ENCODE data around the gene ARL17B.
"Not testable (repeated sequence)": the region's sequence is repeated elsewhere in the genome, so short reads cannot be mapped to it uniquely, and the experiment has no call there.

Gene ARL17B

DNA sequence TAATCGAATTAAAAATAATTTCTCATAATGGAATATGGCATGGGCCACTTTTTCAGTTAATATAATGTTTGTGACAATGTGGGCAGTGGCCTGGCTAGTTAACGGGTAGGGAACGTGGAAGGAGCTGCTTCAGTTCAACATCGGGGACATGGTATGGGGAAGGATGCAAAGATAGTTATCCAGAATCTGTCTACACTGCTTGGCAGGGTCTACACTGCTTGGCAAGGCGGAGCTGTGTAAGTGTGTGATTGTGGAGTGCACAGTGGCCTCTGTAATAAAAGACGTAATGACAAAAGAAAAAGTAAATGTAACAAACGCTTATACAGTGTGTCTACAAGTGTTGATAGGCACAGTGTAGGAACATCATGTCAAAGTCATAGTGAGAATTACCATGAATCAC is 74.0 kb downstream of the ARL17B start:
- not testable (repeated sequence) for DNase-seq

DNA sequence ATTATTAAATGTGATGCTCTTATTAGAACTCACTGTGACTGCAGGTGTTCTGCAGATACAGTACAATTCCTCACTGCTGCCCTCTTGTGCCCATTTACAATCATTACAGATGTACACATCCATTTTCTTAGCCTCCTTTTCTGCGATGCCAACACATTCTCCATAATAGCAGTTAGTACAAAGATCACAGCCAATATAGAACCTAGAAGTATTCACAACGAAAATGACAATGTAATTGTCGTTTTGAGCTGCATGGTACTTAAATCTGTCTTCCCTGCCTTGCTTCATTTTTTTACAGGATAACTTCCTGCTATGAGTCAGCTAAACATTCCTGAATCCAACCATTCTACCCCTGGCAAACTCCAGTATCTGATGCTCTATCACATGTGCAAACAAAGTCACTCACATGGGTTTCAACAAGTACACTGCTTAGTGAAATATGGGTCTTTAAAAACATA is 74.8 kb downstream of the ARL17B start:
- peak; percentile 83 for DNase-seq

DNA sequence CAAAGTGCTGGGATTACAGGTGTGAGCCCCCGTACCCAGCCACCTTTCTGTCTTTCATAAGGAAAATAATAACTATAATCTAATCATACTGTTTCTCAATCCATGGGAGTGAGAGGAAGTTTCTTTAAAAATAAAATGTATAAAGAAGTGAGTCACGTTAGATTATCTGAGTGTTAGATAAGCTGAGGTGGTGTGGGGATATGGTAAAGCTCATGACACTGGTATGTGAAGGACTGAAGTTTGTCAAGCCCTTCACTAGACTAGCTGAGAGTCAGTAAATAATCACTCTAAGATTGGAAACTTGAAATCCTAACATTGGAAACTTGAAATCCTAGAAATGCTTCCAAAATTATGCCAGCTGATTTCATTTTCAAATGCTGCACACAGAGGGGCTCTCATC is 76.1 kb downstream of the ARL17B start:
- DNase-seq, result not testable (repeated sequence)

DNA sequence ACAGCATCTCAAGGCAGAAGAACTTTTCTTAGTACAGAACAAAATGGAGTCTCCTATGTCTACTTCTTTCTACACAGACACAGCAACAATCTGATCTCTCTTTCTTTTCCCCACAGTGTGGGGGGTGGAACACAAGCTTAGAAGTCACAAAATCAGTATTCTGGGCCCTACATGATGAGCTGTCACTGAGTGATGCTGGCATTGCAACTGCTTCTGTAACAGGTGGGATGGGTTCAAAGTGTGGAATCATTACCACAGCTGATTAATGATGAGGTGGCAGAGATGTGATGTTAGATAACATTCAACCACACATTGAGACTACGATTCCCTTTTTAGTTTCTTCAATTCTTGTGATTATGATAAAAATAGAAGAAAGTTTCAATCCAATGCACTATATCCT is 77.1 kb downstream of the ARL17B start:
- peak; percentile 47 for DNase-seq

DNA sequence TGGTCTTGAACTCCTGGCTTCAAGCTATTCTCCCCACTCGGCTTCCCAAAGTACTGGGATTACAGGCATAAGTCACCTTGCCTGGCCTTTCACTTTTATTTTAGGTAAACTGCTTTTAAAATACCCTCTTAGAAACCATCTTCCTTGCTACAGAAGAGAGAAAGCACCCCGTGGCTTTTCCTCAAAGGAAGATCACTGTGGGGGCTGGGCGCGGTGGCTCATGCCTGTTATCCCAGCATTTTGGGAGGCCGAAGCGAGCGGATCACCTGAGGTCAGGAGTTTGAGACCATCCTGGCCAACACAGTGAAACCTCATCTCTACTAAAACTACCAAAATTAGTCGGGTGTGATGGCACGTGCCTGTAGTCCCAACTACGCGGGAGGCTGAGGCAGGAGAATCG is 78.9 kb downstream of the ARL17B start:
- not testable (repeated sequence) for DNase-seq

DNA sequence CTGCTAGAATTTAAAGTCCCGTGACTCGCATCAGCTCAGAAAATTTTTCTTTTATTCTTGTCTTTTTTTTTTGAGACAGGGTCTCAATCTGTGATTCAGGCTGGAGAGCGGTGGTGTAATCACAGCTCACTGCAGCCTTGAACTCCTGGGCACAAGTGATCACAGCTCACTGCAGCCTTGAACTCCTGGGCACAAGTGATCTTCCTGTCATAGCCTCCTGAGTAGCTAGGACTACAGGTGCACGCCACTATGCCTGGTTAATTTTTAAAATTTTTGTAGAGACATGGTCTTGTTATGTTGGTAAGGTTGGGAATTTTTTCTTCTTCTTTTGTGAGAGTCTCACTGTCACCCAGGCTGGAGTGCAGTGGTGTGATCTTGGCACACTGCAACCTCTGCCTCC is 80.2 kb downstream of the ARL17B start:
- DNase-seq, result not testable (repeated sequence)

DNA sequence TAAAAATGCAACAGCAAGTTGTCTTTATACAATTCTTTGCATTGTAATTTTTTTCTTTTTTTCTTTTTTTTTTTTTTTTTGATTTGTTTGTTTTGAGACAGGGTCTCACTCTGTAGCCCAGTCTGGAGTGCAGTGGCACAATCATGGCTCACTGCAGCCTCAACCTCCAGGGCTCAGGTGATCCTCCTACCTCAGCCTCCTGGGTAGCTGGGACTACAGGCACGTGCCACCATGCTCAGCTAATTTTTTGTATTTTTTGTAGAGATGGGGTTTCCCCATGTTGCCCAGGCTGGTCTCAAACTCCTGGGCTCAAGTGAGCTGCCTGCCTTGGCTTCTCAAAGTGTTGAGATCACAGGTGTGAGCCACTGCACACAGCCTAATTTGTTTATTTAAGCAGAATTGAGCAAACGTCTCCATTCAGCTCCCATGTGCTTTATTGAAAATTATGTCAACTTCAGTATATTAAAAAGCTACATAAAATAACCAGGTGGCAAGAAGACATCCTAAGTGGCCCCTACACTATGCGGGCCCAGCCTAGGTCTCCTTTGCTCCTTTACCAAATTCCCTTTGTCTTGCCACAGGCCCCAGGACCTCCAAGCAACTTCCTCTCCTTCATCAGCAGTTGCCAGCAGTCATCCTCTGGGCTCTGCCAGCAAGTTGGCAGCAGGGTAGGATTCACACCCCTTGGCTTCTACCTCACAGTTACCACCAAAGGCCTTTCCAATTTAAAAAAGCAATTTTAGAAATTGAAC is 84.7 kb downstream of the ARL17B start:
- not testable (repeated sequence) for DNase-seq

DNA sequence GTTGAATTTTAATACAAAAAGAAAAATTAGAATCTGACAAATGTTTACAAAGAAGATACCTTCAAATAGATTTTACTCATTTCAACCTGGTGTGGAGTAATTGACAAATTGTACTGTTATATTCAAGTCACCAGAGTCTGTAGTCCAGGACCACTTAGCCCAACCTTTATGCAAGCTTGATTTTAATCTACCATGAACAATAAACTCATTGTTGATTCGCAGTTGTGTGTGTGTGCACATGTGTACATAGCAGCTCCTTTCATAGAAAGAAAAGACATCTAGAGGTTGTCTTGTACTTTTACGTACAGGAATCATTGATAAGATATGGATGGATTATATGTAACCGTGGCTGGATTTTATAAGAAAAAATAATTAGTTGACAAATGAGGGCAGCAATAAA is 87.3 kb downstream of the ARL17B start:
- DNase-seq, result no peak

DNA sequence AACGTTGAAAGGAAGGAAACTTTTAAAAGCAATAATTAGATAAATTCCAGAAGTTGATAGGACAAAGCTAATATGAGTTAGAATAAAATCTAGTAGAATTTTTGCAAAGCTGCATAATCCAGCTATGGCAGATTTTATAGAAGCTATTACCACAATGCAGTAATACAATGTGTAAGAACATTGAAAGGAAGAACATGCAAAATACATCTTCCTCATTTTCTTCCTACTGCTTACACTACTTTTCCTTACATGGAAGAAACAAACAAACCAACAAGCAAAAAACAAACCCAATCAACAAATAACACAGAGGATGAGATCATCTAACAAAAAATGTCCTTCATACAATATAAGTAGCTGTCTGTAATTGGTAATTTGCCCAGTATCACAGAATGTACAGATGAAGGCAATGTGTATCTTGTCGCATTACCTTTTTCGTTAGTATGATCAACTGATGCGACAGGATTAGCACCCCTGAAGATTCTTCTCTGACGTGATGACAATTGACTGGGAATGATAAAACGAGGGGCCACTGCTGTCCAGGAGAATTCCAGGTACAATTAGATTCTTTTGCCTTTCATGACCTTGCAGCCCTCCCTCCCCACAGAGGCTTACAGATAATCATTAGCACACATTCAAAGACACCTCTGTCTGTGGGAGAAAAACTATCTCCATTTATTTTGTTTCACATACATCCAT is 87.9 kb downstream of the ARL17B start:
- no peak for DNase-seq

DNA sequence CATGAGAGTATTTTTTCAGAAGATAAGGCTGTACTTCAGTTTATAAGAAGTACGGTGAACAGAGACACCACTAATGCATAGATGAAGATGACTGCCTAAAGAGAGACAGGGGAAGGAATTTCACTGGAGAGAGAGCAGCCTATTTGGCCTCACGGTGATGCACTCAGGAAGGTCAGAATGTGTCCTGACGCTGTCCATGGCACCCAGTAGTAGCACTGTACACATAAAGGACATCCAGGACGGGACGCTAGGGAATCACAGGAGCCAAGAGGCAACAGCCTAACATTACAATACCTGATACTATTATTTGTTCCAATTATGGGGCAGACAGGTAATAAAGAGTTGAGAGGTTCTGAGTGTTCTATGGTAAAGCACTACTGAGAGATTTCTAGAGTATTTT is 91.5 kb downstream of the ARL17B start:
- DNase-seq, result no peak

DNA sequence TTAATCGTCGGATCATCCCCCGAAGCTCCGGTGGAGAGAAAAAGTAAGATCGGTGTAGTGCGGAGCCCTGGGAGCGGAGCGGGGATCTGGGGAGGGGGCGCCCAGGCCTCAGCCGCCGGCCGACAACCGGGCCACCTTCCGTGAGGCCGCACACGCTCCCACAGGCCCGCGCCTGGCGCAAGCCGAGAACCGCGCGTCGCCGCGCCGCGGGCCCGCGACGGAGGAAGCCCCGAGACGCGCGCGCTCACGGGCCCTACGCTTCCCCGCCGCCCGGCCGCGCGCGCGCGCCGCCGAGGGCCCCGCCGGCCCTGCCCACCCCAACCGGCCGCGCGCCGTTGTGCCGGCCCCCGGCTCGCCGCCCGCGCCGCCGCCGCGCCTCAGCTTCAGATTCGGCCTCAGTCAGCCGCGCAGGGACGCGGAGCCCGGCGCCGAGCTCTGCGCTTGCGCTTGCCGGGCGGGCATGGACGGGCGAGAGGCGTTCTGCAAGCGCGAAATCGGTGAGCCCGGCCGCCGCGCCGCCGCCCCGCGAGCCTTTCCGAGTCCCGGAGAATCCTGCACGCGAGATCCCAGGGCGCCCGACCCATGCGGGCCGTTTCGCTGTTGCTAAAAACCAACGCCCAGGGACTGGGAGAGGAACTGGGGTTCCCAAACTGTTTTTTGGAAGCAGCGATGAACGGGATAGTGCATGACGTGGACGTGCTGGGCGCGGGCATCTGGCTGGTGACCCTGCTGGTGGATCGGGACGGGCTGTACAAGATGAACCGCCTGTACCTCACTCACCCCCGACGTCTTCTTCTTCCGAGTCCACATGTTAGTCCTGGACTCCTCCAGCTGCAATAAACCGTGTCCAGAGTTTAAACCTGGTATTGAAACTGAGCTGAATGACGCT is 94.7 kb downstream of the ARL17B start:
- DNase-seq, result peak; percentile 90

DNA sequence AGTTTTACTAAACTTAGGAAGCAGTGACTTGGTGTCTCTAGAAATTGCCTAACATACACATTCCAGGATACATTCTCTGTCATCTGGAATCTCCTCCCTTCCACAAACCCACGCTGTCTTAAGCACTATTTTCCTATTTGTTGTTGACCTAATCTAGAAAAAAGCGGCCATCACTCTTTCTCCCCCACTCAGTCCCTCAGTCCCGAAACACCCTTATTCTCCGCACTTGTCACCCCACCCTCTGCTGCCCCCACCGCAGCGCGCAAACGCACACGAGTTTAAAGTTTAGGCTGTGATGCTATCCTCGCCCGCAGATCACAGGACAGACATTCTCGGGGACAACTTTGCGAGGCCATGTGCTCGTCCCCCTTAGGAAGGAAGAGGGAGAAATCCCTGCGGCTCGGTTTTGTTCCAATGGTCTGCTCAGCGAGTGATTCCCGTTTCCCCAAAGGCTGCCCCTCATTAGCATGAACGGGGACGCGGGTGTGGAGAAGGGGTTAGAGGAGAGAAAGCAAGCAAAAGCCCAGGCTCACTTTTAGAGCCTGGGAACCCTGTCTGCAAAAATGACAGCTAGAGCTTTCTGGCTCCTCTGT is 95.4 kb downstream of the ARL17B start:
- peak; percentile 27 for DNase-seq

DNA sequence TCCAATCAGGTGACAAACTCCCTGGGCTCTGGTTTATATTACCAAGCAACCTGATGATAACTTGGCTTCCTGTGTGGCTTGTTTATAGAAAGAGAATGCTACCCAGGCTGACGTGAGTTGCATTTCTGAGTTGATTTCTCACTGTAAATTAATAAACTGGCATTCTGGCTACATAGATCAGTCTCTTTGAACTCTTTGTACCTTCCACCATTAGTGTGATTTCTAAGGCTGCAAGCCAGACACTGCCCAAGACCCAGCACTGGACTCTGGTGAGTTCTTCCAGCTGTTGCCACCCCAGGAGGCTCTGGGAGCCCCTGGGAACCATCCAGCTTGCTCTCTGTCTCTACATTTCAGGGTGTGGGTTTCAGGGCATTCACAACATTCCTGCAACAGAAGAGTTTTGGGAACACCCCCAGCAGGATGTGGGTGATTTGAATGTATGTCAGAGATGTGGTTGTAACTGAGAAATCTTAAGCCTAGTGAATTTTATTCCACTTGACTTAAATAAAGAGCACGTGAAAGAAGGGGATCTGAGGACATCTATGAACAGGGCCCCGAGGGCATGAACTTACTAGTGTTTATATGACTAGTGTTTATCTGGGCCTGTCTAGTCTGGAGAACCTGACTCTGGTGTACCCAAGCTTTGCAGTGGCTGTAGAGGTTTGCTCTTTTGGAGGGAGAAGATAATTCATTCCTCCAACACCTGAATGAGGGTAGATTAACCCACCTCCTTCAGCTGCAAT is 96.9 kb downstream of the ARL17B start:
- DNase-seq, result peak; percentile 20

DNA sequence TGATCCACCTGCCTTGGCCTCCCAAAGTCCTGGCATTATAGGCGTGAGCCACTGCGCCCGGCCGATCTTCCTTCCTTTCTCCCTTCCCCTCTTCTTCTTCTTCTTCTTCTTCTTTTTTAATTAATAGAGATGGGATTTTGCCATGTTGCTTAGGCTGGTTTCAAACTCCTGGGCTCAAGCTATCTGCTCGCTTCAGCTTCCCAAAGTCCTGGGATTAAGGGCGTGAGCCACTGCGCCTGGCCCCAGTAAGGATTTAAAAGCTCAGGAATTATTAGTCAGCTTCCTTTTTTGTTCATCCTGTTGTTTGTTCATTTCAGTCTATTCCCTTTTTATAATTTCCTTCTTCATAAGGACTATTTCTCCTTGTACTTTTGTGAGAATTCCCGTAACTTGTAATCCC is 99.3 kb downstream of the ARL17B start:
- no peak for DNase-seq

DNA sequence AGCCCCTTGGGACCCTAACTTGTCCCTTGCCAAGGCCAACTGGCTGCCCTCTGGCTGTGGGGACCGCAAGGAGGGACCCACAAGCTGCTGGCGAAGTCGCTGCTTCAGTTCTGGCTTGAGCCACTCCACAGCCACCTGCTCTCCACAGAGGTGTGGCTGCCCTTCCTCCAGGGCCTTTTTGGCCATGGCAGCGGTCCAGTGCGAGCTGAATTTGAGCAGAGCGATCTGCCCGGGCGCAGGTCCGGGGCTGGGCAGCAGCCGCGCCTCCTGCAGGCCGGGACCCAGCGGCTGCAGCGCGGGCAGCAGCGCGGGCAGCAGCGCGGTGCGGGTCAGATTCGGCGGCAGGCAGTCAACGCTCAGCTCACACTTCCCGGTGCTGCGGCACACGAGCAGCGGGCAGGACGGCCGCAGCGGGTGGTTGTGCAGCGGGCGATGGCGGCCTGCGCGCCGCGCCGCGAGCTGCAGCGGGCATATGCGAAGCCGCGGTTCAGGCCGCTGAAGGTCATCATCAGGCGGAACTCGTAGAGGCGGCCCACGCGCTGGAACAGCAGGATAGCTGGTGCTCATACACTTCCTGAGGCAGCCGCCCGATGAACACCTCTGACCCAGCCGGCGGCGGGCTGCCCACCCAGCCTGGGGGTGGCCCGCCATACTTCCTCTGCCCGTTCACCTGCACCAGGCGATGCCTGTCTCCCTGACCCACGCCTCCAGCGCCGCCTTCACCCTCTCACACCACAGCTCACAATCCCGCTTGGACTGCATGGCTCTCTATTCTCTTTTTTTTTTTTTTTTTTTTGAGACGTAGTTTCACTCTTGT is 101.5 kb downstream of the ARL17B start:
- peak; percentile 10 for DNase-seq

DNA sequence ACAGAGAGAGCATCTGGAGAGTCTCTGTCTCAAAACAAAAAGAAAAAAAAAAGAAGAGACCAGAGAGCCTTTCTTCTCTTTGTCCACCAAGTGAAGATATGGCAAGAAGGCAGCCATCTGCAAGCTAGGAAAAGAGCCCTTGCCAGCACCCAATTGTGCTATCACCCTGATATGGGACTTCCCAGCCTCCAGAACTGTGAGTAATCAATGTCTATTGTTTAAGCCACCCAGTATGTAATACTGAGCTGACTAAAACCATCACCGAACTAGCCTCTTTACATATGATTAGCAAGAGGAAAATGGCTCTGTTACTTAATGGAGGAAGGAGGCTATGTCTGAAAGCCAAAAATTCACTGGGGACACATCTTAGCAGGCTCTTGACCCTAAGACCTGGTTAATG is 105.2 kb downstream of the ARL17B start:
- DNase-seq, result not testable (repeated sequence)

DNA sequence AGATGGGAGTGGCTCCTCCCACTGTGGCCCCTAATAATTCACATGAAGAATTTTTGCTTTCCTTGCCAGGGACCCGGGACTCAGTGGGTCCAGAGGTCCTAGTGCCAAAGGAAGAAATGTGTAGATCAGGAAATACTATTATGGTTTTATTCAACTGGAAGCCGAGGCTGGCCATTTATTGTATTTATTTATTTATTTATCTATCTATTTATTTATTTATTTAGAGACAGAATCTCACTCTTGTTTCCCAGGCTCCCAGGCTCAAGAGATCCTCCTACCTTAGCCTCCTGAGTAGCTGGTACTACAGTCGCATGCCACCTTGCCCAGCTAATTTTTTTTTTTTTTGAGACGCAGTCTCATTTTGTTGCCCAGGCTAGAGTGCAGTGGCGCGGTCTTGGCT is 107.4 kb downstream of the ARL17B start:
- not testable (repeated sequence) for DNase-seq

DNA sequence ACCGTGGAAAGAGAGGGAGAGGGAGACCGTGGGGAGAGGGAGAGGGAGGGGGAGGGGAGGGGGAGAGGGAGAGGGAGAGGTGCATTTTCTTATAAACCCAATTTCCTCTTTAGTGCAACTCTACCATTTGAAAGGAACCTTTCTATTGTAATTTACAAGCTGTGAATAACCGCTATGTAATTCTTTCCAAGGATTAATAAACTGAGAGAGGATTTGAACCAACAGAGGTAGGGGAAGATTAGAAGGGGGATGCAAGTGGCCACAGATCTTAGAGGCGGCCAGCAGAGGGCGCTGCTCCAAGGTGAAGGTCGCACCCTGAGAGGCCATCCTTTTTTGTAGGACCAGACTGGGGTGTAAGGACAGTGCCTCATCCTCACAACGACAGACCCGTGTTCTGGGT is 107.8 kb downstream of the ARL17B start:
- DNase-seq, result peak; percentile 85

DNA sequence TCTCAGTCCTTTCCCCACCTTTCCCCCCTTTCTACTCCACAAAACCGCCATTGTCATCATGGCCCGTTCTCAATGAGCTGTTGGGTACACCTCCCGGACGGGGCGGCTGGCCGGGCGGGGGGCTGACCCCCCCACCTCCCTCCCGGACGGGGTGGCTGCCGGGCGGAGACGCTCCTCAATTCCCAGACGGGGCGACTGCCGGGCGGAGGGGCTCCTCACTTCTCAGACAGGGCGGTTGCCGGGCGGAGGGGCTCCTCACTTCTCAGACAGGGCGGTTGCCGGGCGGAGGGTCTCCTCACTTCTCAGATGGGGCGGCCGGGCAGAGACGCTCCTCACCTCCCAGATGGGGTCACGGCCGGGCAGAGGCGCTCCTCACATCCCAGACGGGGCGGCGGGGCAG is 108.8 kb downstream of the ARL17B start:
- DNase-seq, result not testable (repeated sequence)

DNA sequence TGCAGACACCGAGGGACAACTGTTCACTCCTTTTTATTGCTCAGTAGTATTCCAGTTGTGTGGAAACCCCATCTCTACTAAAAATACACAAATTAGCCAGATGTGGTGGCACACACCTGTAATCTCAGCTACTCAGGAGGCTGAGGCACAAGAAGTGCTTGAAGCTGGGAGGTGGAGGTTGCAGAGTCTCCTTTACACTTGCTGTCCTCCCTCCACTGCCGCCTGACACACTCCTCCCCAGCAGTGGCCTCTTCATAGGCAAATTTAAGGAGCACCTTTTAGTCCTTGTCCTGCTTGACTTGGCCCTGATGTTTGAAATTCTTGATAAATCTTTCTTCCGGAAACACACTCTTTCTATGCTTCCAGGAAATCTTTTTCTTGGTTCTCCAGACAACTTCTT is 112.4 kb downstream of the ARL17B start:
- DNase-seq, result not testable (repeated sequence)

Data from CD4-positive, alpha-beta T cell treated with Interleukin-6 for 4 hours (primary cell).